Activated CD8-positive, alpha-beta T cell treated with anti-CD3 and anti-CD28 coated beads, Interleukin-2, amount 10 ng/mL, durations not matched to agents 7 days and 5 days (primary cell): ENCODE measurements around the gene EIF3K. TPM values are rescaled to one million over a fixed set of nuclear protein-coding genes. Genes with fewer than 3 reads are reported as not detected.

Experiments used
- ATAC-seq: fragments of 150-1000 bp; cut with Tn5 transposase; one replicate; pipeline ENCODE4 v1.10.0; 2021; ENCODE audit warnings: moderate library complexity
- CTCF ChIA-PET: fragments of 350-600 bp; sonication (Branson Sonifier 250); formaldehyde crosslinking; loops from one replicate; lab custom pipeline; 2021; ENCODE audit warnings: antibody characterized with exemption; lab: Charles Lee
- POLR2A ChIA-PET: fragments of 350-600 bp; sonication (Branson Sonifier 250); formaldehyde crosslinking; loops from one replicate; lab custom pipeline; 2021; ENCODE audit warnings: antibody characterized with exemption; lab: Charles Lee
- DNase-seq: peaks from one replicate; pipeline ENCODE4 v3.0.0-alpha.2; 2020
- H3K27ac Mint-ChIP-seq: one replicate; pipeline ENCODE4 v1.8.0; 2021; ENCODE audit warnings: mild to moderate bottlenecking, mixed read lengths
- H3K27me3 Mint-ChIP-seq: one replicate; pipeline ENCODE4 v1.8.0; 2021; ENCODE audit warnings: low read depth, mixed read lengths
- H3K36me3 Mint-ChIP-seq: one replicate; pipeline ENCODE4 v1.8.0; 2021; ENCODE audit warnings: low read depth, mixed read lengths
- H3K4me1 Mint-ChIP-seq: one replicate; pipeline ENCODE4 v1.8.0; 2021; ENCODE audit warnings: low read depth, mixed read lengths
- H3K4me3 Mint-ChIP-seq: one replicate; pipeline ENCODE4 v1.8.0; 2021; ENCODE audit warnings: mild to moderate bottlenecking, mixed read lengths
- H3K9me3 Mint-ChIP-seq: one replicate; pipeline ENCODE4 v1.8.0; 2022; ENCODE audit warnings: mixed read lengths; ENCODE audit not compliant: insufficient read depth
- total RNA-seq, 2 experiments: library from RNA; stranded (reverse); gene quantifications; one replicate each; pipeline ENCODE4 v1.2.3, GENCODE V29; 2021

Gene EIF3K
- total RNA-seq, 2 experiments from 2014 or later, result 325 to 352 TPM

DNA sequence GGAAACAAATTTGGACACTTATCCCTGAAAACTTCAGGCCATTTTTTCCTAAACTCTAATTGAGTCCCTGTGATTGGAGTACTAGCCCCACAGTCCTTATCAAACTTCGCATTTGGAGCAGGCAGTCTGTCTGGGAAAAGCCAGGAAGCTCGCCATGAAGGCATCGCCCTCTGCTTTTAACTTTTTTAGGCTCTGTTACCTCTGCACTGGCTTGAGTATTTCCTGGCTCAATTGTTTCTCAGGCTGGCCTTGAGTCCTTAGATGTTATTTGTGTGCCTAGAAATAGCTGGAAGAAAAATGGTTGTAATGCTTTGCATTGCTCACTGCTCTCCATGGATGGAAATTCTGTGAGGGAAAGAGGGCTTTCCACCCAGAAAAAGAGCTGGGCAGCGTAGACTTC, 52.7 kb downstream of the EIF3K start:
- H3K27me3 Mint-ChIP-seq, result no peaks in the 10 kb centered on the region
- ChIA-PET POLR2A (interaction anchor here (1.6 kb wide), 1 partner anchor 27 kb away, joined by 4 read pairs; no protein-coding TSS in a partner anchor), CTCF (interaction anchor here (0.7 to 1.3 kb wide), 3 partner anchors 9 to 37 kb away, joined by 3 to 4 read pairs (median 3); no protein-coding TSS in a partner anchor)
- peaks cover 46% of the 10 kb centered on the region for H3K36me3 Mint-ChIP-seq
- no peak for ATAC-seq
- no peak overlapping the region for H3K4me3 Mint-ChIP-seq
- H3K27ac Mint-ChIP-seq, result no peak overlapping the region
- H3K9me3 Mint-ChIP-seq, result no peaks in the 10 kb centered on the region
- H3K4me1 Mint-ChIP-seq, result peaks cover 83% of the 10 kb centered on the region
- no peak for DNase-seq

DNA sequence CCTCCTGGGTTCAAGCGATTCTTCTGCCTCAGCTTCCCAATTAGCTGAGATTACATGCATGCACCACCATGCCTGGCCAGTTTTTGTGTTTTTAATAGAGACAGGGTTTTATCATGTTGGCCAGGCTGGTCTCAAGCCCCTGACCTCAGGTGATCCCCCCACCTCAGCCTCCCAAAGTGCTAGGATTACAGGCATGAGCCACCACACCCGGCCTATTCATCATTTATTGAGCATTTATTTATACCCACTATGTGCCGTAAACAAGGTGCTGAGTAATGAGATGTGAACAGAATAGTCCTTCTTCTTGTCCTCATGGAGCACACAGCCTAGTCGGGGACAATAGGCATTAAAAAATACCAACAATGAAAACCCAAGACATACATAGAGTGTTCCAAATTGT, 54.0 kb downstream of the EIF3K start:
- Mint-ChIP-seq H3K9me3 (no peaks in the 10 kb centered on the region), H3K27ac (no peak overlapping the region), H3K27me3 (no peaks in the 10 kb centered on the region), H3K4me3 (no peak overlapping the region), H3K4me1 (peaks cover 83% of the 10 kb centered on the region), H3K36me3 (peaks cover 52% of the 10 kb centered on the region)
- no peak for ATAC-seq
- ChIA-PET POLR2A (no interaction called here), CTCF (no interaction called here)
- no peak for DNase-seq

DNA sequence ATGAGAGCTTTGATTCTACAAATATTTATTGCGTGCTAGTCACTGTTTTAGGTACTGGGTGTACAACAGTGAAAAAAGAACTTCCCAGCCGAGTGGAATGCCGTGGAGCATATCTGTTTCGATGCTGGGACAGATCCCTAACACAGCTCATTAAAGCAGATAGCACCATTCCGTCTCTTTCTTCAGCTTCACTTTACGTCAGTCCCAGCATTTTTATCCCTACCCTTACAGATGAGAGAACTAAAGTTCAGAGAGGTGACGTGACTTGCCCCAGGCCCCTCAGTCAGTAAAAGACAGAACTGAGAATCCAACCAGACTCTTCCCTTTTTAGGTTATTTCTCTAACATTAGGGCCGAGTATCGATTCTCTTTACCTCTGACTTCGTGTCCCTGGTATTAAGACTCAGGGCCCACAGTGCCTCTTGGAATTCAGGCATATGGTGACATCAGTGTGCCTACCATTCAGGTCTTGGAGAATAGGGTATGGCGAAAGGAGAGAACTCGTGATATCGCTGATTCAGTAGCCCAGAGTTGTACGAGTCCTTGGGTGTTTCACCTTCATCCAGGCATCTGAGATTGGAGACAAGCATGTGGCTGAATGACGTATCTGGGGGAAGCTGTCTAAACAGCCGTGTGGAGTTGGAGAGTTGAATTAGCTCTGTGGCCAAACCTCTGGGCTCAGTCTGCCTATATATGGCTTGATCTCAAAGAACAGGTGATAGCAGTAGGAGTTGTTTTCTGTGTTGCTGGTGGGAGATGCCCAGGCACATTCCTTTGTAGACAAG, 55.6 kb downstream of the EIF3K start:
- CTCF ChIA-PET, result interaction anchor here (1.0 to 1.8 kb wide), 3 partner anchors 12 to 256 kb away, joined by 3 to 4 read pairs (median 4); no protein-coding TSS in a partner anchor
- ATAC-seq (no peak), DNase-seq (no peak)
- no peaks in the 10 kb centered on the region for H3K9me3 Mint-ChIP-seq
- H3K4me1 Mint-ChIP-seq, result peaks cover 83% of the 10 kb centered on the region
- peaks cover 47% of the 10 kb centered on the region for H3K36me3 Mint-ChIP-seq
- no peaks in the 10 kb centered on the region for H3K27me3 Mint-ChIP-seq
- no peak overlapping the region for H3K4me3 Mint-ChIP-seq
- H3K27ac Mint-ChIP-seq, result peak overlapping the region; percentile 67
- POLR2A ChIA-PET, result no interaction called here

DNA sequence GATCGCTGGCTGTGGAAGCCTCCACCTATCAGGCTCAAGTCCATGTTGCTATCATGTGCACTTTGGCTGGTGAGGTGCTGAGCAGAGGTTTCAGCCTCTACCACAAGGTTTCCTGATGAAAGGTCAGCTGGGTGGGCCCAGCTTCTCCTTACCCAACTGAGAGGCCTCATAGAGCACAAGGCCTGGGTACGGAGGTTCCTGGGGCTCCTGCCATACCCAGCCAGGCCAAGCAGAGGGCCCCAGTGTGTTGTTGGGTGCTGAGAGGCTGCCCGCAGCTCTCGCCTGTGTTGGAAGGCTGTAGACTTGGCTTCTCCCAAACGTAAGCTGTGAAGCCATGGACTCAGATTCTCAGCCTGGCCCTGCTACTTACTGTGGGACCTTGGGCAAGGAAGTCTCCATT, 56.6 kb downstream of the EIF3K start:
- H3K4me3 Mint-ChIP-seq, result no peak overlapping the region
- DNase-seq (no peak), ATAC-seq (peak; percentile 34)
- H3K27me3 Mint-ChIP-seq, result no peaks in the 10 kb centered on the region
- H3K9me3 Mint-ChIP-seq, result no peaks in the 10 kb centered on the region
- peaks cover 44% of the 10 kb centered on the region for H3K36me3 Mint-ChIP-seq
- peak overlapping the region; percentile 14 for H3K27ac Mint-ChIP-seq
- ChIA-PET POLR2A (no interaction called here), CTCF (interaction anchor here (1.0 to 1.8 kb wide), 4 partner anchors 11 to 254 kb away, joined by 3 to 4 read pairs (median 4); no protein-coding TSS in a partner anchor)
- peaks cover 83% of the 10 kb centered on the region for H3K4me1 Mint-ChIP-seq

DNA sequence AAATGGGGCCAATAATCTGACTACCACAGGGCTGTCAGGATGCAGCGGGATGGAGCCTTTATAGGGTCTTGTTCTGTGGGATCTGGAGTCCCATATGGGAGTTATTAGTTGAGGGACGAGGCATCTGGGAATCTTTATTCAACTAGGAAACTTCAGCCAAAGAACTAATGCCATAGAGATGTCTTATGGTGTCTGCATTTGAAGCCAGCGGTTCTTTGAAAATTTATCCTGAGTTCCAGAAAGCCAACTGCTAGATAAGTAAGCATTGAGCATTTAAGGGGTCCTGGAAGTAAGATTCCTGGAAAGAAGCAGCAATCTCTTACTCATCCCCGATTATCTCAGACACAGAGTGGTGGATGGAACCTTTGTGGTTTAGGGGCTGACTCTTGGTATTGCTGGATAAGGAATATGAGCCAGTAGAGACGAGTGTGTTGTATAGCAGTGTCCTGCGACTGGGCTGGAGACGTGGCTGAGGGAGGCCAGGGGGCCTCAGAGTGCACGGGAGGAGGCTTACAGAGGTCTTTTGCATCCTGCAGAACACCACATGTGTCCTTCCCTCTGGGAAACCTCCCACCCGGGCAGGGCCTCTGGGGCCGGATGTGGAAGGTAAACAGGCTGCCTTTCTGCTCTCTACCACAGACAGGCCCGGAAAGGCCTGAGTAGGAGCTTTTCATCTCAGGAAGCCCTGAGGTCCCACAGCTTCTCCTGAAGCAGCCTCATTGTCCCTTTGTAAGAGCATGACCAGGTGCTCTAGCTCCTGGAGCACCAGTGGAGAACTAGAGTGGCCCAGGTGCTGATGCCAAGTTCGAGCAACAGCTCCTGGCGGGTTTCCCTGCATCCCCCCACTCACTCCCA, 57.3 kb downstream of the EIF3K start:
- POLR2A ChIA-PET, result no interaction called here
- Mint-ChIP-seq H3K27ac (peak overlapping the region; percentile 19), H3K36me3 (peaks cover 42% of the 10 kb centered on the region), H3K27me3 (no peaks in the 10 kb centered on the region), H3K4me3 (no peak overlapping the region), H3K9me3 (no peaks in the 10 kb centered on the region), H3K4me1 (peaks cover 85% of the 10 kb centered on the region)
- ATAC-seq (no peak), DNase-seq (no peak)
- CTCF ChIA-PET, result interaction anchor here (0.7 to 1.8 kb wide), 5 partner anchors 10 to 253 kb away, joined by 3 to 4 read pairs (median 4); no protein-coding TSS in a partner anchor

DNA sequence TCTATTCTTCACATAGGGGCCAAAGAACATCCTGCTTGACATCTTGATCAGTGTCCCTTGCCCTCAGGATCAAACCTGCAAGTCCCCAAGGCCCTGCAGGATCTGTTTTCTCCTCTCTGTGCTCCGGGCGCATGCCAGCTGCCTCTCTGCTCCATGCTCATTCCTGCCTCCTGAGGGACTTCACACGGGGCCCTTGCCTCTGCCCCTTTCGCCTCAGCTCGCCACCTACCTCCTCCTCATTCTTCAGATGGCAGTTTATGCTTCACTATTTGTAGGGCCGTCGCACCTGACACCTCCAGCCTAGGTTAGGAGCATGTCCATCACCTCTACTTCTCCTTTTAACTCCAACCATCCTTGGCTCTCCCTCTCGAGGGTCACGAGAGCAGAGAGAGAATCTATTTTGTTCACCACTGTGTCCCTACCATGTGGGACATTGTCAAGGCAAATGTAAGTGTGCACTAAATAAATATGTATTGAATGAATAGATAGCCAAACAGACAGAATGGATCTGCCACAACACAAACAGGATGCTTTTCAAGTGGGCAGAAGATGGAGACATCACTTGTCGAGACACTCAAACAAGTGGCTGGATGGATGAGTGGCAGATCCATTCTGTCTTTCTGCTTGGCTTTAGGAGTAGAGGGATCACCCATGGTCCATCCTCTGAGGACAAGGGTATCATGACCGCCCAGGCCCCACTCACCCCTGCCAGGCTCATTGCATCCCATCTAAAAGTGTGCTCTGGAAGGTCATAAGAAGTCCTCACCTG, 58.1 kb downstream of the EIF3K start:
- Mint-ChIP-seq H3K9me3 (no peaks in the 10 kb centered on the region), H3K27ac (peak overlapping the region; percentile 63), H3K27me3 (no peaks in the 10 kb centered on the region), H3K4me1 (peaks cover 84% of the 10 kb centered on the region), H3K4me3 (no peak overlapping the region), H3K36me3 (peaks cover 44% of the 10 kb centered on the region)
- DNase-seq (no peak), ATAC-seq (no peak)
- ChIA-PET POLR2A (no interaction called here), CTCF (interaction anchor here (0.7 to 1.5 kb wide), 5 partner anchors 10 to 252 kb away, joined by 3 to 8 read pairs (median 4); no protein-coding TSS in a partner anchor)

DNA sequence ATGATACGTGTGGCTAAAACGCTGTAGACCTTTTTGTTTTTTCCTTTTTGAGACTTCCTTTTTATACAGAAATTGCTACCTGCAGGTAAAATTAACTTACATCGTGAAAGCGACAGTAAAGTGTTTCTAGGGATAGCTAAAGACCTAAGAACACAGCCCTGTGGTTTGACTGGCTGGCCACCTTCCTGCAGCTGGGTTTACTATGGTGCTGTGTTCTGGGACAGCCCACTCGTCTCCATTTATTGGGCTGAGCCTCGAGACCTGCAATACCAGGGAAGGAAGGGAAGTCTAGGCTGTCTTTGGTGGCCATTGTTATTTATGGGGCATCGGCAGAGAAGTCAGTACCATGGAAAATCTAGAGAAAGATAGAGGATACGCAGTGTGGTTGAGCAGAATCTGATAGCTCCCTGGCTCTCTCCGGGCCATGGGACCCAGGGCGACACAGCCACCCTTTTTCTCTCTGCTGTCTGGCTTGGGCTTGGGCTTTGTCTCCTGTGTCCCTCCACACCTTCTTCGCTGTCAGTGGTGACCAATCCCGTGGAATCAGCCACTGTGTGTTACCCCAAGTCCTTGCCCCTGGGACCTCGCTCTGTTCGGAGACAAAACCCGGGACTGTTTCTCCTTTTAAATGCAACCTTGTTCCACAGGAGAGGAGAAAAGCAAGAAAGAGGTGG, 59.4 kb downstream of the EIF3K start:
- Mint-ChIP-seq H3K36me3 (peaks cover 57% of the 10 kb centered on the region), H3K27me3 (no peaks in the 10 kb centered on the region), H3K9me3 (no peaks in the 10 kb centered on the region), H3K4me1 (peaks cover 95% of the 10 kb centered on the region), H3K27ac (peak overlapping the region; percentile 29), H3K4me3 (no peak overlapping the region)
- ATAC-seq (no peak), DNase-seq (no peak)
- ChIA-PET POLR2A (no interaction called here), CTCF (interaction anchor here (1.3 to 1.5 kb wide), 3 partner anchors 8 to 44 kb away, joined by 4 to 8 read pairs (median 5); no protein-coding TSS in a partner anchor)

DNA sequence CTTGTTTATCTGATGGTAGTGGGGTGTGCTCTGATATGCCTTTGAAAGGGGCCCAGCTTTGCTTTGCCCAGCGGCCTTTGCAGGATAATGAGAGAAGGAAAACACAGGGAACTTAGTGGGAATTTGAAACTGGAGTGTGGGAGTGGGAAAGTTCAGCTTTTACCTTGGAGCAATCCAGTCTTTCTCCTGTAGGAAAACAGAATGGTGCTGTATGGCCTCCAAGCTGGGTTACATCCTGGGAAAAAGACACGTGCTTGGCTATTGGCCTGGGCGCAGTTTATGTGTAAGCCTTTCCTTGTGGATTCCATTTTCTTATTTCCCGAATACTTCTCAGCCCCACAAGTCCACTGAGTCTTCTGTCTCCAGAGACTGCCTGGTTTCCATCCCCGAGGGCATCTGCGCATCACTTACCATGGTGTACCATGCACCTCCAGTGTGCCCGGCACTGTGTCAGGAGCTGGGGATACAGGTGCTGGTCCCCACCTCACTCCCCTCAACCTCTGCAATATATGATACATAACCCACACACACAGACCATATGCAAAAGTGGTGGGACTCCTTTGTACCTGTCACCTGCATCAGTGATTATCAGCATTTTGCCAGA, 60.0 kb downstream of the EIF3K start:
- Mint-ChIP-seq H3K4me3 (no peak overlapping the region), H3K27ac (no peak overlapping the region), H3K36me3 (peaks cover 61% of the 10 kb centered on the region), H3K4me1 (peaks cover 99% of the 10 kb centered on the region), H3K9me3 (no peaks in the 10 kb centered on the region), H3K27me3 (no peaks in the 10 kb centered on the region)
- DNase-seq (no peak), ATAC-seq (no peak)
- POLR2A ChIA-PET, result no interaction called here
- CTCF ChIA-PET, result interaction anchor here (1.3 to 1.5 kb wide), 3 partner anchors 7 to 44 kb away, joined by 4 to 8 read pairs (median 5); no protein-coding TSS in a partner anchor

DNA sequence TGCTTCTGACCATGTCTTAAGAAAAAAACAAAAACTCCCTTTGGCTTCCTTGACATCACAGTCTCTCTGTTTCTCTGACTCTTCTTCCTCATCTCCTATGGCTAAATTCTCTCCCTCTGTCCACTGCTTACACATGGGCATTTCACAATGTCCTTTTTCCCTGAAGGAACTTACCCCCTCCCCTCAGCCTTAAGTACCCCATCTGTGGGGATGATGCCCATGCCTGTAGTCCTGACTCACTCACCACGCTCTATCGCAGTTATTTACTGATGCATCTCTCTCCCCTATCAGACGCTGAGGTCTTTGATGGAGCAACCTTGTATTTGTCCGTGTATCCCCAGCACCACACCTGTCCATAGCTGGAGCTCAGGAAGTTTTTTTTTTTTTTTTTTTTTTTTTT, 60.9 kb downstream of the EIF3K start:
- CTCF ChIA-PET, result interaction anchor here (1.4 kb wide), 1 partner anchor 46 kb away, joined by 3 read pairs; no protein-coding TSS in a partner anchor
- Mint-ChIP-seq H3K27ac (peak overlapping the region; percentile 79), H3K4me1 (peaks cover 99% of the 10 kb centered on the region), H3K4me3 (no peak overlapping the region), H3K36me3 (peaks cover 63% of the 10 kb centered on the region), H3K27me3 (no peaks in the 10 kb centered on the region), H3K9me3 (no peaks in the 10 kb centered on the region)
- no peak for ATAC-seq
- POLR2A ChIA-PET, result no interaction called here
- DNase-seq, result no peak

DNA sequence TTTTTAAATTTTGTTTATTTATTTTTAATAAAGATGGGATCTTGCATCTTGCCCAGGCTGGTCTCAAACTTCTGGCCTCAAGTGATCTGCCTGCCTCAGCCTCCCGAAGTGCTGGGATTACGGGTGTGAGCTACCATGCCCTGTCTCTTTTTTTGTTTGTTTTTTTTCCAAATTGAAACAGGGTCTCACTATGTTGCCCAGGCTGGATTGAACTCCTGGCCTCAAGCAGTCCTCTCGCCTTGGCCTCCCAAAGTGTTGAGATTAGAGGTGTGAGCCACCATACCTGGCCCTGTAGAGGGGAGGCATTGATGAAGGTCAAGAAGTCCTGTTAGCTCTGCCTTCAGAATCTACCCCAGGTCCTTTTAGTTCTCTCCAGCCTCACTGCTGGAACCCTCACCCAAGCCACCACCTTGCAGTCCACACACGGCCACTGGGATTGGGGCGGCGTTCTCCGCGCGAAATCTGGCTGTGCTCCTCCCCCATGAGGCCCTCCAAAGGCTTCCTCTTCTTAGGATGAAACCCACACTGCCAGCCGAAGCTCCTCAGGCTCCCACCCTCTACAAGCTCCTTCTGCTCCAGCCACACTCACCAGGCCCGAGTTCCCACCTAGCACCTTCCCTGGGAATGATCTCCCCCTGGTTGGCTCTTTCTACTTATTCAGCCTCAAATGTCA, 63.3 kb downstream of the EIF3K start:
- Mint-ChIP-seq H3K27ac (peak overlapping the region; percentile 79), H3K27me3 (no peaks in the 10 kb centered on the region), H3K4me3 (no peak overlapping the region), H3K9me3 (no peaks in the 10 kb centered on the region), H3K36me3 (peaks cover 57% of the 10 kb centered on the region), H3K4me1 (peaks cover 99% of the 10 kb centered on the region)
- ATAC-seq (no peak), DNase-seq (no peak)
- CTCF ChIA-PET, result interaction anchor here (1.4 to 1.6 kb wide), 3 partner anchors 11 to 280 kb away, joined by 3 to 5 read pairs (median 3); partner anchors contain the start of gene FAM98C
- POLR2A ChIA-PET, result interaction anchor here (0.8 to 1.1 kb wide), 3 partner anchors 8 to 26 kb away, joined by 3 read pairs; no protein-coding TSS in a partner anchor
